GM23338 (cell line): ENCODE results near the gene MYLK.

ENCODE experiments used
- CTCF ChIP-seq, 2 experiments: fragments of 200-600 bp in 1 of 2; sonication (generic) in 1 of 2; conservative IDR thresholded peaks; 2 replicates each; pipeline versions ENCODE4 v1.5.1 to v1.6.1; 2016 to 2017; ENCODE audit warnings: antibody characterized with exemption in 2 of 2, low read depth in 2 of 2, mild to moderate bottlenecking in 2 of 2, moderate library complexity in 1 of 2
- ETS1 ChIP-seq: IDR thresholded peaks from 2 replicates; pipeline ENCODE4 v1.6.1; 2016; ENCODE audit warnings: antibody characterized with exemption
- EZH2 ChIP-seq: fragments of 200-600 bp; sonication (generic); IDR thresholded peaks from one replicate; pipeline ENCODE4 v1.8.0; 2017; ENCODE audit warnings: antibody characterized with exemption, mild to moderate bottlenecking, low read depth; ENCODE audit not compliant: unreplicated experiment
- POLR2AphosphoS5 ChIP-seq: IDR thresholded peaks from 2 replicates; pipeline ENCODE4 v1.6.1; 2016; ENCODE audit warnings: antibody characterized with exemption, low read depth
- STAT1 ChIP-seq: IDR thresholded peaks from one replicate; pipeline ENCODE4 v1.6.1; 2016; ENCODE audit warnings: antibody characterized with exemption; ENCODE audit not compliant: unreplicated experiment
- TF ChIP-seq, protein P1 (sequence below): IDR thresholded peaks from one replicate; pipeline ENCODE4 v1.6.1; 2018; ENCODE audit warnings: antibody characterized with exemption; ENCODE audit not compliant: unreplicated experiment

DNA sequence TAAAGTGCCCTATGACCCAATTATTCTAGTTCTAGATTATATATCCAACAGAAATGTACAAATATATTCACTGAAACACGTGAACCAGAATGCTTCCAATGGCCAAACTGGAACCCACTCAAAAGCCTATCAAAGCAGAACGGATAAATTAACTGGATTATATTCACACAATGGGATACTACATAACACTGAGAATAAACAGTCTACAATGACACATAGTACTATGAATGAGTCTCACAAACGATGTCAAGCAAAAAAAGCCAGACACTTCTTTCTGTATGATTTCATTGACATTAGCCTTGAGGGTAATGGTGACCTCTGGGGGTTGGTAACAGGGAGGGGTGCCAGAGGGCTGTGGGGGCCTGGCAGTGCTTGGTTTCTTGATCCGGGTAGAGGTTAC is 248.4 kb downstream of the MYLK start:
- TF ChIP-seq EZH2 (no peak), ETS1 (no peak), CTCF (conservative IDR thresholded peaks at IDR 0.05; ENCODE audit: low read depth in 2 of 2) (no peak), POLR2AphosphoS5 (no peak), STAT1 (no peak)
- TF ChIP-seq, protein P1, sequence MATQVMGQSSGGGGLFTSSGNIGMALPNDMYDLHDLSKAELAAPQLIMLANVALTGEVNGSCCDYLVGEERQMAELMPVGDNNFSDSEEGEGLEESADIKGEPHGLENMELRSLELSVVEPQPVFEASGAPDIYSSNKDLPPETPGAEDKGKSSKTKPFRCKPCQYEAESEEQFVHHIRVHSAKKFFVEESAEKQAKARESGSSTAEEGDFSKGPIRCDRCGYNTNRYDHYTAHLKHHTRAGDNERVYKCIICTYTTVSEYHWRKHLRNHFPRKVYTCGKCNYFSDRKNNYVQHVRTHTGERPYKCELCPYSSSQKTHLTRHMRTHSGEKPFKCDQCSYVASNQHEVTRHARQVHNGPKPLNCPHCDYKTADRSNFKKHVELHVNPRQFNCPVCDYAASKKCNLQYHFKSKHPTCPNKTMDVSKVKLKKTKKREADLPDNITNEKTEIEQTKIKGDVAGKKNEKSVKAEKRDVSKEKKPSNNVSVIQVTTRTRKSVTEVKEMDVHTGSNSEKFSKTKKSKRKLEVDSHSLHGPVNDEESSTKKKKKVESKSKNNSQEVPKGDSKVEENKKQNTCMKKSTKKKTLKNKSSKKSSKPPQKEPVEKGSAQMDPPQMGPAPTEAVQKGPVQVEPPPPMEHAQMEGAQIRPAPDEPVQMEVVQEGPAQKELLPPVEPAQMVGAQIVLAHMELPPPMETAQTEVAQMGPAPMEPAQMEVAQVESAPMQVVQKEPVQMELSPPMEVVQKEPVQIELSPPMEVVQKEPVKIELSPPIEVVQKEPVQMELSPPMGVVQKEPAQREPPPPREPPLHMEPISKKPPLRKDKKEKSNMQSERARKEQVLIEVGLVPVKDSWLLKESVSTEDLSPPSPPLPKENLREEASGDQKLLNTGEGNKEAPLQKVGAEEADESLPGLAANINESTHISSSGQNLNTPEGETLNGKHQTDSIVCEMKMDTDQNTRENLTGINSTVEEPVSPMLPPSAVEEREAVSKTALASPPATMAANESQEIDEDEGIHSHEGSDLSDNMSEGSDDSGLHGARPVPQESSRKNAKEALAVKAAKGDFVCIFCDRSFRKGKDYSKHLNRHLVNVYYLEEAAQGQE, result no peak
